Measurements from ENCODE around the gene ANKS4B. TPM values are rescaled to one million over a fixed set of nuclear protein-coding genes. Genes with fewer than 3 reads are reported as not detected.

The ANKS4B gene
- total RNA-seq, 1 experiment from 2014 or later, result 3.2 TPM

- DNase-seq, result no peak
- no peak for TF ChIP-seq CTCF (IDR thresholded peaks at IDR 0.05; ENCODE audit: unreplicated experiment)
- Mint-ChIP-seq H3K9me3 (ENCODE audit: low read depth, unreplicated experiment) (no peaks in the 10 kb centered on the region), H3K27ac (ENCODE audit: unreplicated experiment) (no peak overlapping the region), H3K4me3 (ENCODE audit: low read depth, unreplicated experiment) (no peak overlapping the region), H3K27me3 (ENCODE audit: unreplicated experiment) (peaks cover 3% of the 10 kb centered on the region), H3K36me3 (ENCODE audit: insufficient read depth, unreplicated experiment) (no peaks in the 10 kb centered on the region), H3K4me1 (ENCODE audit: low read depth, unreplicated experiment) (peaks cover 15% of the 10 kb centered on the region)
- intact Hi-C loops (cut with micrococcal nuclease; ENCODE audit: unreplicated experiment), result no loop called here
- CTCF ChIA-PET, result no interaction called here
- BruUV-seq (replicated peaks), result no TSS peak
These were observed 35.9 kb upstream of the ANKS4B start for GRCh38 chr16:21197621-21198020.

- H3K4me1 Mint-ChIP-seq (ENCODE audit: low read depth, unreplicated experiment), result peaks cover 15% of the 10 kb centered on the region
- TF ChIP-seq CTCF (IDR thresholded peaks at IDR 0.05; ENCODE audit: unreplicated experiment), result no peak
- no peak overlapping the region for H3K4me3 Mint-ChIP-seq (ENCODE audit: low read depth, unreplicated experiment)
- intact Hi-C loops (cut with micrococcal nuclease; ENCODE audit: unreplicated experiment), result no loop called here
- no peak for DNase-seq
- H3K36me3 Mint-ChIP-seq (ENCODE audit: insufficient read depth, unreplicated experiment), result no peaks in the 10 kb centered on the region
- no peak overlapping the region for H3K27ac Mint-ChIP-seq (ENCODE audit: unreplicated experiment)
- H3K9me3 Mint-ChIP-seq (ENCODE audit: low read depth, unreplicated experiment), result no peaks in the 10 kb centered on the region
- CTCF ChIA-PET, result interaction anchor here (0.5 to 1.8 kb wide), 5 partner anchors 11 to 1083 kb away, joined by 3 to 8 read pairs (median 5); no protein-coding TSS in a partner anchor
- BruUV-seq (replicated peaks), result no TSS peak
- H3K27me3 Mint-ChIP-seq (ENCODE audit: unreplicated experiment), result no peaks in the 10 kb centered on the region
These were observed 33.8 kb upstream of the ANKS4B start for GRCh38 chr16:21199607-21200218.

GRCh38 chr16:21203155-21203797, 30.2 kb upstream of the ANKS4B start:
- DNase-seq, result no peak
- intact Hi-C loops (cut with micrococcal nuclease; ENCODE audit: unreplicated experiment), result no loop called here
- TF ChIP-seq CTCF (IDR thresholded peaks at IDR 0.05; ENCODE audit: unreplicated experiment), result no peak
- Mint-ChIP-seq H3K27ac (ENCODE audit: unreplicated experiment) (no peak overlapping the region), H3K9me3 (ENCODE audit: low read depth, unreplicated experiment) (no peaks in the 10 kb centered on the region), H3K27me3 (ENCODE audit: unreplicated experiment) (no peaks in the 10 kb centered on the region), H3K4me3 (ENCODE audit: low read depth, unreplicated experiment) (no peak overlapping the region), H3K4me1 (ENCODE audit: low read depth, unreplicated experiment) (peaks cover 15% of the 10 kb centered on the region), H3K36me3 (ENCODE audit: insufficient read depth, unreplicated experiment) (no peaks in the 10 kb centered on the region)
- CTCF ChIA-PET, result no interaction called here
- no TSS peak for BruUV-seq (replicated peaks)

- intact Hi-C loops (cut with micrococcal nuclease; ENCODE audit: unreplicated experiment), result no loop called here
- no TSS peak for BruUV-seq (replicated peaks)
- Mint-ChIP-seq H3K27me3 (ENCODE audit: unreplicated experiment) (no peaks in the 10 kb centered on the region), H3K9me3 (ENCODE audit: low read depth, unreplicated experiment) (no peaks in the 10 kb centered on the region), H3K36me3 (ENCODE audit: insufficient read depth, unreplicated experiment) (no peaks in the 10 kb centered on the region), H3K27ac (ENCODE audit: unreplicated experiment) (no peak overlapping the region), H3K4me3 (ENCODE audit: low read depth, unreplicated experiment) (no peak overlapping the region), H3K4me1 (ENCODE audit: low read depth, unreplicated experiment) (peaks cover 1% of the 10 kb centered on the region)
- no peak for DNase-seq
- no peak for TF ChIP-seq CTCF (IDR thresholded peaks at IDR 0.05; ENCODE audit: unreplicated experiment)
- CTCF ChIA-PET, result interaction anchor here (0.5 to 0.6 kb wide), 3 partner anchors 13 to 523 kb away, joined by 3 read pairs; no protein-coding TSS in a partner anchor
These were observed 28.2 kb upstream of the ANKS4B start for GRCh38 chr16:21205303-21205702.
